ENCODE measurements around the gene NTN3.

Gene NTN3

DNA sequence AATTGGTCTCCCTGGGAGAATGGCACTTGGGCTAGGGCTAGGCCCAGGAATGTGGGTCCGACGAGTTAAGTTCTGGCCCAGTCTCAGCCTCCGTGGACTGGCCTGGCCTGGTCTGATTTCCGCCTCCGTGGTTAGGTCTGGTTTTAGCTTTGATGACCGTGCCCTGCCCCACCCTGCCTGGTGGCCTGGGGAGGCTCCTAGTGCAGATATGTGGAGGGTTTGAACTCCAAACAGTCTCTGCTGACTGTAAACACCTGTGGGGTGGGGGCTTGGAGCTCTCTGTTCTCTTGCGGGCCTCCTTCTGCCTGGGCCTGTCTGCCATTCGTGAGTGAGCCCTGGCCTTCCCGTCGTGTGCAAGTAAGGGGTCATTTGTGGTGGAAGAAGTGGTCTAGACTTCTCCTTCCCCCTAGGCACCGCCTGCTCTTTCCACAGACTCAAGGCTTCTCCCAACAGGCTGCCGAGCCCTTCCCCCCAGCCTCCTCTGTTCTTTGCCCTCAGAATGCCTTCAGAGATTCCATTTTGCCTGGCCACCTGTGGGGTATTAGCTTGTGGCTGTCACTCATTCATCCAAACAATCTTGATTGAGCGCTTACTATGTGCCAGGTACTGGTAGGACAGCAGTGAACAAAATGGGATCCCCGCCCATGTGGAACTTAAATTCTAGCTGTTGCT, 44.2 kb downstream of the NTN3 start:
- peak; percentile 38 to 54 (median 51) for DNase-seq

DNA sequence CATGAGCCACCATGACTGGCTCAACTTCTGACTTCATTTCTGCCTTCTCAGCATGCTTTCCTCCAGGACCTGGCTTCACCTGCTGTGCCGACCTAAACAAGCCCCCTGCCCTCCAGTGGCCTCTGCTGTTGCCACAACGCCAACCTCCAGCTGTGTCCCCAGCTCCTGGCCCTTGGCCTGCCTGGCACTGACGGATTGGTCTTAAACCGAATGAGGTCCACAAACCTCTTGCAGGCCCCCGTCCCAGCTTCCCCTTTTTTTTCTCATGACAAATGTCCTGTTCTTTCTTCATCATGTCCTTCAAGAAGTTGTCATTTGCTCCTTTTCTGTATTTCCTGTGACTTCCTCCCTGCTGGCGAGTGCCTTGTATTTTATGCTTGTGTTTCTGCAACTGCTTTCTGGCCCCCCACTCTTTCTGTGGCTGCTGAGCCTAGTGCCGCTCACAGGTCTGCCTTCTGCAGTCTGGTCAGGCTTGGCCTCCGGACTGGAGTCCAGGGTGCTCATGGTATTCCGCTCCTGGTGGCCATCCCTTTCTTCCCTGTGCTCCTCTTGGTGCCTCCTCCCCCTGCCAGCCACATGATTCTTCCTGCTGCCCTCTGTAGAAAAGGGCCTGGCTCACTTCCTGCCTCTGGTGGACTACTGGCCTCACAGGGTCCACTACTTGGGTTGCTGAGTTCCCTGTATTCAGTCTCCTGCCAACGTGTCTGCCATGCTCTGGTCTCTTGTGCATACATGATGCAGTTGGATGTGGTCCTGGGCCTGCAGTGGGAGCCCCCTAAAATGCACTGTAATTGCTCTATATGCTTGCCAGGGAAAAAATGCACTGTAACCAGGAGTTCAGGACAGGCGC, 45.5 kb downstream of the NTN3 start:
- DNase-seq = peak; percentile 72 to 77 (median 76)

DNA sequence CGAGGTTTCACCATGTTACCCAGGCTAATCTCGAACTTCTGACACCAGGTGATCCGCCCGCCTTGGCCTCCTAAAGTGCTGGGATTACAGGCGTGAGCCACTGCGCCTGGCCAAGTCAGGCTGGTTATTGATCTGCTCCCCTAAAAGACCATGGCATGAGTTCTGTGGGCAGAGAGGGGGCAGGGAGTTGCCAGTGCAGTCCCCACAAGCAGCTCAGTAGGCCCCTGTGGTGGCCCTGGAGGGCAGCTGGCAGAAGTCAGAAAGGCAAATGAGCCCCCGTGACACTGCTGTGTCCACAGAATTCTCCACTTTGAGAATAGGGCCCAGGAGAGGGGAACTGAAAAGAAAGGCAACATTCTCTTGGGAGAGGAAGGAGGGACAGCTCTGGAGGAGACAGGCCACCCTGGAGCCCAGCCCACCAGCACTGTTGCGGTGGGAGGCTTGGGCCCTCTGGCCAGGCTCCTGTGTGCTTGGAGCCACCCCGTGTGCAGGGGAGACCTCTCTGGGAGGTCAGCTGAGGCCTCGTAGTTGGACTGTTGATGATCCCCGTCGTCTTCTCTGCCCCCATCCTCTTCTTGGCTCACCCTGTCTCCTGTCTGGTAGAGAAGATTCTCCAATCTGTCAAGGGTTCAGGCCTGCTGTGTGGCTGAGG, 47.0 kb downstream of the NTN3 start:
- no peak for DNase-seq

DNA sequence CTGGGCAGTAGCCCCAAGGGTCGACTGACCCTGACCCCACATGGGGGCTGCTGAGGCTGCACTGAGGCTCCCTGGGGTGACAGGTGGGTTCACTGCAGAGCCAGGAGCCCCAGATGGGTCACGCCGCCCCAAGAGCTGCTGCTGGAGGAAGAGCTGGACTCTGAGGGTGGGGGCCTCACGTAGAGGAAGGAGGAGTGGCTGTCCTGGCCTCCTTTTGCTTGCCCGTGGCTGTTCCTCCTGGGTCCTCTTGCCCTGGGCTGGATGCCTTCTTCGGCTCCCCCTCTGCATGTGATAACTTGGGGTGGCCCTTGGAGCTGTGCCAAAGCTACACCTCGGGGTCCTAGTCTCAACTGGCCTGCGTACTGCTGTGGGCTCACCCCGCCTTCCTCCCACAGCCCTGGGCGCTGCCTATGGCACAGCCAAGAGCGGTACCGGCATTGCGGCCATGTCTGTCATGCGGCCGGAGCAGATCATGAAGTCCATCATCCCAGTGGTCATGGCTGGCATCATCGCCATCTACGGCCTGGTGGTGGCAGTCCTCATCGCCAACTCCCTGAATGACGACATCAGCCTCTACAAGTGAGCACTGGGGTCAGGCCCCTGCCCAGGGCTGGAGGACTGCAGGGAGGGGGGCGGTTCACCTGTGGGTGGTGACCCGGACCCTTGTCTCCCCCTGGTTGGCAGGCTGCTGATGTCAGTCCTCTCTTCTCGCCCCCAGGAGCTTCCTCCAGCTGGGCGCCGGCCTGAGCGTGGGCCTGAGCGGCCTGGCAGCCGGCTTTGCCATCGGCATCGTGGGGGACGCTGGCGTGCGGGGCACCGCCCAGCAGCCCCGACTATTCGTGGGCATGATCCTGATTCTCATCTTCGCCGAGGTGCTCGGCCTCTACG, 48.0 kb downstream of the NTN3 start:
- DNase-seq = no peak

DNA sequence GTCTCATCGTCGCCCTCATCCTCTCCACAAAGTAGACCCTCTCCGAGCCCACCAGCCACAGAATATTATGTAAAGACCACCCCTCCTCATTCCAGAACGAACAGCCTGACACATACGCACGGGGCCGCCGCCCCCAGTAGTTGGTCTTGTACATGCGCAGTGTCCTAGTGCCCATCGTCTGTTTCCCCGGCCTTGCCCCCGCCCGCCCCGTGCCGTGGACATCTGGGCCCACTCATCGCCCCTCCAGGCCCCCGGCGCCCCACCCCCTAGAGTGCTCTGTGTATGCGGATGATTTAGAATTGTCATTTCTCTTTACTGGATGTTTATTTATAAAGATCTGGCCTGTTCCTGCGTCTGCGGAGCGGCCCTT, 48.6 kb downstream of the NTN3 start:
- DNase-seq = no peak

DNA sequence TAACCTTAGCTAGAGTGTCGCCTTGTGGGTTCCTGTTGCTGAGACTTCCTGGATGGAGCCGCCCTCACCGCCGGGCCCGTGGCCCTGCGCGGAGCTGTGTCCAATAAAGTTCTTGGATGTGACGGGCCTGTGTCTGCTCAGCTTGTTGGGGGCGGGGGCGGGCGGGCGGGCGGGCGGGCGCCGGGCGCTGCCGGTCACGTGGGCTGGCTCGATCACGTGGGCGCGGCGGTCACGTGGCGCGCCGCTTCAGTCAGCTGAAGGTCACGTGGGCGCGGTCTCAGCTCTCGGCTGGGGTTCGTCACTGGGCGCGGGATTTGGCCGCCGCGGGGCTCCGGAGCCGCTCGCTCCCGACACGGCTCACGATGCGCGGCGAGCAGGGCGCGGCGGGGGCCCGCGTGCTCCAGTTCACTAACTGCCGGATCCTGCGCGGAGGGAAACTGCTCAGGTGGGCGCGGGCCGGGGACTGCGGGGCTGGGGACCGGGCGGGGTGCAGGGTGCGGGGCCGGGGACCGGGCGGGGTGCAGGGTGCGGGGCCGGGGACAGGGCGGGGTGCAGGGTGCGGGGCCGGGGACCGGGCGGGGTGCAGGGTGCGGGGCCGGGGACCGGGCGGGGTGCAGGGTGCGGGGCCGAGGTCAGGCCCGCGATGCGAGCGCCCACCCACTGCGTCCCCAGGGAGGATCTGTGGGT, 49.1 kb downstream of the NTN3 start, which contains the start of gene AMDHD2:
Gene AMDHD2 (plus strand): TSS at position 275 of the 687 bp plus-strand sequence. CDS start 88 bp downstream, at position 363.
- DNase-seq = peak; percentile 94 to 98 (median 97)

DNA sequence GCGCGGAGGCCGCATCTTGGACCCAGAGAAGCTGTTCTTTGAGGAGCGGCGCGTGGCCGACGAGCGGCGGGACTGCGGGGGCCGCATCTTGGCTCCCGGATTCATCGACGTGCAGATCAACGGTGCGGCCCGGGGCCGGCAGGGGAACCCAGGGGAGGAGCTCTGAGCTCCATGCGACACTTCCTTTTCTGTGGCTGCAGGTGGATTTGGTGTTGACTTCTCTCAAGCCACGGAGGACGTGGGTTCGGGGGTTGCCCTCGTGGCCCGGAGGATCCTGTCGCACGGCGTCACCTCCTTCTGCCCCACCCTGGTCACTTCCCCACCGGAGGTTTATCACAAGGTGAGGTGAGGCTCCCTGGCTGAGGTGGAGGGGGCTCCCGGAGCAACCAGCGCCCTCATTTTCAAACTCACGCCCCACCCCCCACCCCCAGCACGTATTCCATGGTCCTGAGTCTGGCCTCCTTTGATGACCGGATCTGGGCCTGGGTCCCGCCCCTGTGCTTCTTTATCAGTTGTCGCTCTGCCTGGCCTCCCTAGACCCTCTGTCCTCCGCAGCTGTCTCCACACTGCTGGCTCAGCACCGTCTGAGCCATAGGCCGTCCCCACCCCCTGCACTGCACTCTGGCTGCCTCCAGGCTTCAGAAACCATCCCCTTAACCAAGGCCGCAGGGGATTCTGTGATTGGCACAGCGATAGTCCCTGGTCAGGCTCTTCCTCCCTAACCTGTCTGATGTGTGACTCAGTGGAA, 49.9 kb downstream of the NTN3 start:
- peak; percentile 42 to 67 (median 43) for DNase-seq
